Ishikawa (cell line): ENCODE results near the gene CHD2.

Source experiments
- CEBPB ChIP-seq: IDR thresholded peaks from 2 replicates; pipeline ENCODE4 v1.6.1; 2012
- CREB1 ChIP-seq: IDR thresholded peaks from 2 replicates; pipeline ENCODE4 v1.6.1; 2012; ENCODE audit warnings: low read depth
- EGR1 ChIP-seq: IDR thresholded peaks from 2 replicates; pipeline ENCODE4 v1.6.1; 2012
- EP300 ChIP-seq: IDR thresholded peaks from 2 replicates; pipeline ENCODE4 v1.6.1; 2012; ENCODE audit warnings: borderline replicate concordance
- FOXM1 ChIP-seq: IDR thresholded peaks from 2 replicates; pipeline ENCODE4 v1.6.1; 2012; ENCODE audit warnings: low read depth, borderline replicate concordance
- MAX ChIP-seq: IDR thresholded peaks from 2 replicates; pipeline ENCODE4 v1.6.1; 2012
- NFIC ChIP-seq: IDR thresholded peaks from 2 replicates; pipeline ENCODE4 v1.6.1; 2012
- RAD21 ChIP-seq: IDR thresholded peaks from 2 replicates; pipeline ENCODE4 v1.6.1; 2012; ENCODE audit warnings: low read depth
- REST ChIP-seq: IDR thresholded peaks from 2 replicates; pipeline ENCODE4 v1.6.1; 2012; ENCODE audit warnings: low read depth, mild to moderate bottlenecking
- TAF1 ChIP-seq: IDR thresholded peaks from 2 replicates; pipeline ENCODE4 v1.6.1; 2012; ENCODE audit warnings: low read depth, mild to moderate bottlenecking
- TCF12 ChIP-seq: IDR thresholded peaks from 2 replicates; pipeline ENCODE4 v1.6.1; 2012; ENCODE audit warnings: low read depth
- TEAD4 ChIP-seq: IDR thresholded peaks from 2 replicates; pipeline ENCODE4 v1.6.1; 2012
- USF1 ChIP-seq: IDR thresholded peaks from 2 replicates; pipeline ENCODE4 v1.6.1; 2012
- YY1 ChIP-seq: IDR thresholded peaks from 2 replicates; pipeline ENCODE4 v1.6.1; 2012; ENCODE audit warnings: low read depth
- ZBTB7A ChIP-seq: IDR thresholded peaks from 2 replicates; pipeline ENCODE4 v1.6.1; 2012; ENCODE audit warnings: low read depth

The CHD2 gene

GRCh38 chr15:92899948-92900730 lies at the start of gene CHD2:
Gene CHD2 (plus strand): TSS chr15:92900324. CDS start chr15:92901238, 914 bp downstream.
- no peak for TF ChIP-seq EP300
- TF ChIP-seq TAF1, result peak; percentile 77
- TF ChIP-seq CREB1, result no peak
- TF ChIP-seq TCF12, result no peak
- TF ChIP-seq USF1, result peak; percentile 33; the same call in 1 of the 2 replicates
- no peak; the same call in 1 of the 2 replicates for TF ChIP-seq TEAD4
- no peak for TF ChIP-seq REST
- TF ChIP-seq YY1, result peak; percentile 88
- peak; percentile 31; the same call in 1 of the 2 replicates for TF ChIP-seq CEBPB
- peak; percentile 65; the same call in 1 of the 2 replicates for TF ChIP-seq ZBTB7A
- TF ChIP-seq EGR1, result no peak
- no peak for TF ChIP-seq MAX
- no peak for TF ChIP-seq FOXM1
- no peak for TF ChIP-seq RAD21
- no peak for TF ChIP-seq NFIC

- TF ChIP-seq FOXM1 (no peak), RAD21 (no peak), NFIC (no peak), CEBPB (no peak), EGR1 (no peak), YY1 (no peak), REST (no peak), CREB1 (no peak), TCF12 (no peak), ZBTB7A (no peak), EP300 (no peak), TAF1 (no peak)
These were observed 46.9 kb upstream of the CHD2 start for GRCh38 chr15:92853222-92853621.

- TF ChIP-seq ZBTB7A (no peak), RAD21 (no peak), MAX (no peak), TCF12 (no peak), NFIC (no peak), USF1 (no peak), REST (no peak), YY1 (no peak), TEAD4 (no peak), FOXM1 (no peak), CEBPB (no peak), EP300 (no peak)
These were observed 38.4 kb upstream of the CHD2 start for GRCh38 chr15:92861742-92862141.

GRCh38 chr15:92864127-92864814 lies 35.9 kb upstream of the CHD2 start:
- TF ChIP-seq EP300, result no peak
- no peak for TF ChIP-seq NFIC
- no peak for TF ChIP-seq RAD21
- no peak for TF ChIP-seq TEAD4
- no peak for TF ChIP-seq TCF12
- no peak for TF ChIP-seq EGR1
- TF ChIP-seq YY1, result no peak
- TF ChIP-seq REST, result no peak
- TF ChIP-seq USF1, result no peak
